NCI-H2081 treated with DMSO at 0.1 percent for 48 hours (cell line): Measurements from ENCODE around the gene UQCRH.
"Not testable (repeated sequence)": the region's sequence is repeated elsewhere in the genome, so short reads cannot be mapped to it uniquely, and the experiment has no call there.

Experiments
- DNase-seq: peaks from one replicate; lab custom pipeline; 2025; lab: John Stamatoyannopoulos, UW

UQCRH gene

DNA sequence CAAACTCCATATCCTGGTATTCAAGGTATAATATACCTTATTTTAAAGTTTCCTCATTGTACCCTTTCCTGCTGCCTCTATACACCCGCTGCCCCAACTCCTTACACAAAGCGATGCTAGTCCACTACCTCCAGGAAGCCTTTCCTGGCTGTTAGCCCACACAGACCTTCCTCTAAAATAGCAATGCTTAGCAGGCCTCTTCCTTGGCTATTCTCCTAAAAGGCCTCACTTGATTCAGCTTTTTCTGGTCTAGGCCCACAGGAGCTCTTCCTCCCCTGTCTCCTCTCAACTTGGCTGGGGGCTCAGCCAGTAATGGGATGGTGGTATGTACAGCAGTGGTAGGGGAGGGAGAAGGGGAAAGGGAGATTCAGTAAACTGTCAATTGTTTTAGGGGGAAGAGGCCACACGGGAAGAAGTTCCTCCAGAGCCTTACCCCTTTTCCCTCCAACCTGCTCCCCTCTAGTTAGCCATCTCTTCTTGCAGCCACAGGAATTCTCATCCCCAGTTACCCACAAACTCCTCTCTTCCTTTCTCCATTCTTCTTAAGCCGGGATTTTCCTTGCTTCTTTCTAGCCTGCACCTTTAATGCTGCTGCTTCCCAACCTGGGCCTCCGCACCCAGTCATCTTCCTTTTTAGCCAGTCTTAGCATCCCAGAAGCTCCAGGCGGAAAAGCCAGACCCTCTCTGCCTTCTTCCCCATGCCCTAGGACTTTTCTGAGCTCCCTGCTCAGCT is 2.7 kb upstream of the UQCRH start:
- DNase-seq, result no peak

DNA sequence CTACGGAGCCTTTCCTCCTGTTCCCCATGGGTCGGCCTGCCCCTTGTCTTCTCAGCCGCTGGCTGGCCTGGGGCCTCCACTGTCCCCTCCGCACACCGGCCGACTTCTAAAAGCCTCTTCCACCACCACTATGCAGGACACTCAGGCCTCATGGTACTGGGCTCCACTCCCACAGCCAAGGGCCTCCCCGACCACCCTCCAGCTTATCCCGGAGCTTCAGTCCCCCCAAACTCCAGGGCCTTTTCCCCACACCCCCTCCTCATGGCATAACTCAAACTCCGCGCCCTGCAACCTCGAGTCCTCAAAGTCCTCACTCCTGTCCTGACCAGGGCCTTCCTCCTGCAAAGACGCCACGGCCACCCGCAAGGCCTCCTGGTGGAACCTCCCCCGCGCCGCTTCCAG is 2.1 kb upstream of the UQCRH start:
- DNase-seq, result no peak

DNA sequence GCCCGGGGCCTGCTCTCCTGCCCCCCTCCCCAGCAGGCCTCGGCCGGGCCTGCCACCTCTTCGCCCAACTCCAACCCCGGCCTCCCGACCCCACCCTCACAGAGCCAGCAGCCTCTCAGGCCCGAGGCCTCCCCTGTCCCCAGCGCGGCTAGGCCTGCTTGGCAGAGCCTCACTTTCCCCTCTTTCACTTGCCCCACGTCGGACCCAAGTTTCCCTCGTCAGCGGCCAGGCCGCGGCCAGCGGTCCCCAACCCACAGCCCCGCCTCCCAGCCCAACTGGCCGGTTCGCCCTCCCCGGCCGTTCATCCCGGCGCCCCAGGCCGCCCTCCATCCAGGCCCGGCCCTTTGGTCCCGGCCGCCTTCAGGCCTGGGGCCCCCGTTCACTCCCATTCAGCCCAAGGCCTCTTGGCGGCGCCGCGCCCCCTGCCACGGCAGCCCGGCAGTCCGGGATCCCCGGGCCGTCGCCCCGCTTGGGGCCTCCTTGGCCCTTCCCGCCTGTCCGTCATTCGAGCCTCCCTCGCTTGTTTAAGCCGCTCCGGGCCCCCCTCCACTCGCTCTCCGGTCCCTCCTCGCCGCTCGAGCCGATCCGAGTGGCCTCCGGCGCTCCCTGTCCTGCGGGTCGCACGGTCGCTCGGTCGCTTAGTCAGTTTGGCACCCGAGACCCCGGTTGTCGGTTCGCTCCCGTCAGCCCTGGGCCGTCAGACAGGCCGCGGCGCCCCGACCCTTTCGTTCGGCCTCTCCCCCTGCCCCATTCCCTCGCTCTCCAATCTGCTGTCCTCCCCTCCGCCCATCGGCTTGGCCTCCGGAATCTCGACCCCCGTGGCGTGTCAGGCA is 1.5 kb upstream of the UQCRH start:
- DNase-seq, result no peak

DNA sequence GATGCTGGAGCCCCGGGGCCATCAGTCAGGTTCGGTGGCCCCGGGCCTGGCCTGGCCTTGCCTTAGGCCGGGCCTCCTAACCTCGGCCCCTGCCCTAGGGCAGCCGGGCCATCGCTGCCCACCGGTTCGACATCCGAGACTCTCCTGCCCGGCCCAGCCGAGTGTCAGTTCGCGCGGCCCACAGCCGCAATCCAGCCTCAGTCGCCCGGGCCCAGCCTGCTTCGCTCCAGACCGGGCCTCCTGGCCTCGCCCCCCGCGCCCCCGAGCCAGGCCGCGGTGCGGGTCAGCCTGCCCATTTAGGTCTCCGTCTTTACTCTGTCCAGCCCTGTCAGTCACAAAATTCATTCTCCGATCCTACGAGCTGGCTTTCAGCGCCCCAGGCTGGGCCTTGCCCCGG is 859 bp upstream of the UQCRH start:
- DNase-seq, result no peak

DNA sequence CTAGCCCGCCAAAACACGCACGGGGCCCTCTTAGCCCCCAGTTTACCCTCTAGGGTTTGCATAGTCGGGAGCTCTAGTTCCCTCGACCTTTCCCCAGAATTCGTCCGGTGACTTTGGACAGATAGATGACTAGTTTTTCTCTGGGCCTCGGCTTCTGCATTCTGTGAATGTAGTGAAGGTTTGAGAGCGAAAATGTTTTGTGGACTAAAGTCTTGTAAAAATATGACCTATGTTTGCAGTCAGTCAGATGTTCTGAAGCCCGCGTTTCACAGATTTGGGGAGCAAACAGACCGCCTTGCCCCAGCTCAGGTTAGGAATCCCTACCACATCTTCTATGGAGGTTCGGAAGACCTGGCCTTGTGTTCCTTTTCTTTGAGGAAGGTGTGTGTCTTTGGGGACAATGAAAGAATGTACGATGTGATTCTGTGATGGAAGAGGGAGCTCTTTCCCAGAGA is 401 bp downstream of the UQCRH start:
- no peak for DNase-seq

DNA sequence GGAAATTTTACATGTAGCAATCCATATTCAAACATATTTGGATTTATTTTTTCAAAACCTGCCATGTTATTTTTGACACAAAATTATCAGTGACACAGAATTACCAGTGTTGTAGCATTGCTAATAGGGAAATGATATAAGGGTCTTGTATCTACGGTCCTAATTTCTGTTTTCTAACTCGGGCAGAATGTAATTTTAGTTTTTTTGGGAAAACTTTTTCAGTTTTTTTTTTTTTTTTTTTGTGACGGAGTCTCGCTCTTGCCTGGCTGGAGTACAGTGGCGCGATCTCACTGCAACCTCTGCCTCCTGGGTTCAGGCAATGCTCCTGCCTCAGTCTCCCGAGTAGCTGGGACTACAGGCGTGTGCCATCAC is 2.6 kb downstream of the UQCRH start:
- no peak for DNase-seq

DNA sequence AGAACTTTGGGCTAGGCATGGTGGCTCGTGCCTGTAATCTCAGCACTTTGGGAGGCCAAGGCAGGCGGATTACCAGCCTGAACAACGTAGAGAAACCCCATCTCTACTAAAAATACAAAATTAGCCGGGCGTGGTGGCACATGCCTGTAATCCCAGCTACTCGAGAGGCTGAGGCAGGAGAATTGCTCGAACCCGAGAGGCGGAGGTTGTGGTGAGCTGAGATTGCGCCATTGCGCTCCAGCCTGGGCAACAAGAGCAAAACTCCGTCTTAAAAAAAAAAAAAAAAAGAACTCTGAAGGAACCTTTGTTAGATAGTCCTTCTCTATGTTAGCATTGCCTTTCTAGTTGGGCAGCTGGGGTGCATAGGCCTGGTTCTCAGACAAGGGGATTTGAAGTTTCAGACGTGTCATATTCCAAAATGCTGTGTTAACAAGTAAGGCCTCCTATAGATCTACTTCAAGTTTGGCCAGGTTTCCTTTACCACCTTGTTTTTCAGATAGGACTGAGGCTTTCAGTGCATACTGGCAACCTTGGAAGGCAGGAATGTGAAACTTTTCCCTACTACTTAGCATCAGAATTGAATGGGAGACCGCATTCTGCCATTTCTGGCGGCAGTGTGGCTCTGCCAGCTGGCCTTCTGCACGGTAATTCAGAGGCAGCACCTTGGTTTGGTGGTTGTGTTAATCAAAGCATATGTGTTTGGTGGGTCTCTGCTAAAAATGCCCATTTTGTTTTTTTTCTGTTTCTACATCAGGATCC is 6.1 kb downstream of the UQCRH start:
- DNase-seq, result no peak

DNA sequence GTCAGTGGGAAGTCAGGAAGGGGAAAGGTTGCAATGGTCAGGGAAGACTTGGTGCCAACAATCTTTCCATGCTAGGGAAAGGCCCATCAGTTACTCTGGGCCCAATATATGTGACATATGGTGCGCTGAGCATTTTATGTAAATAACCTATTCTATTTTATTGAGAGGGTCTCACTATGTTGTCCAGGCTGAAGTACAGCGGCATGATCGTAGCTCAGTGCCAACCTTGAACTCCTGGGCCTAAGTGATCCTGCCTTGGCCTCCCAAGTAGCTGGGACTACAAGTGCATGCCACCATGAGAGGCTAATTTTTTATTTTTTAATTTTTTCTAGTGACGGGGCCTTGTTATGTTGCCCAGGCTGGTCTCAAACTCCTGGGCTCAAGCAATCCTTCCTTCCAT is 6.8 kb downstream of the UQCRH start:
- DNase-seq, result no peak

DNA sequence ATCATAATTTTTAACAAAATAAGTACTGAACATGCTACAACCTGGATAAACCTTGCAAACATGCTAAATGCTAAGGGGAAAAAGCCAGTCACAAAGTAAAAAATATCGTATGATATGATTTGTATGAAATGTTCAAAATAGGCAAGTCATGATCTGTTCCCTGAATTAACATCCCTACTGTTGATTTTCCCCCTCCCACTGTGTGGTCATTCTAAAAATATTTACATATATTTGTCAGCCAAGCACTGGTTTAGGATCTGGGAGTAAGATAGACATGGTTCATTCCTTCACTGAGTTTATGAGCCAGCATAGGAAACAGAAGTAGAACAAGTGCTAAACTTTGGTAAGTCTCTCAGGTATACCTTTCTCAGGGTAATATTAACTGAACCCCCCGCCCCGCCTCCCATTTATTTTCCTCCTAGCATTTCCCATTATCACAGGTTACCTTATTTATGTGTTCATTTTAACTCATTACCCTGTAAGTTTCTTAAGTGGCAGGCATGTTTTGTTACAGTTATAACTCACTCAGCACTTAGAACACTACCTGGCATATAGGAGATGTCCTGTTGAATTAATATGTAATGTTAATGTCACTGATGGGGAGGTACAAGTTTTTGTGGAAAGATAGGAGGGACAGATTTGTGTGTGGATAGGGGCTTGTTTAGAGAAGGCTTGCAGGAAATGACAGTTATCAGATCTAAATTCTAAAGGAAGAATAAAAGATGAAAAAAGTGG is 12.3 kb downstream of the UQCRH start:
- no peak for DNase-seq

DNA sequence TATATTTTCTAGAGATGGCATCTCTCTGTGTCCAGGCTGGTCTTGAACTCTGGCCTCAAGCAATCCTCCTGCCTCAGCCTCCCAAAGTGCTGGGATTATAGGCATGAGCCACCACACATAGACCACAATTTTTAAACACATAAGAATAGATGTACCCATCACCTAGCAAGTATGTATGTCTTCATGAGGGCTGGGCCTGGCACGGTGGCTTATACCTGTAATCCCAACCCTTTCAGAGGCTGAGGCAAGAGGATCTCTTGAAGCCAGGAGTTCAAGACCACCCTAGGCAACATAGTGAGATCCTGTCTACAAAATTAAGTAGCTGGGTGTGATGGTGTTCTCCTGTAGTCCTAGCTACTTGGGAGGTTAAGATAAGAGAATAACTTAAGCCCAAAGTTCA is 13.8 kb downstream of the UQCRH start:
- no peak for DNase-seq

DNA sequence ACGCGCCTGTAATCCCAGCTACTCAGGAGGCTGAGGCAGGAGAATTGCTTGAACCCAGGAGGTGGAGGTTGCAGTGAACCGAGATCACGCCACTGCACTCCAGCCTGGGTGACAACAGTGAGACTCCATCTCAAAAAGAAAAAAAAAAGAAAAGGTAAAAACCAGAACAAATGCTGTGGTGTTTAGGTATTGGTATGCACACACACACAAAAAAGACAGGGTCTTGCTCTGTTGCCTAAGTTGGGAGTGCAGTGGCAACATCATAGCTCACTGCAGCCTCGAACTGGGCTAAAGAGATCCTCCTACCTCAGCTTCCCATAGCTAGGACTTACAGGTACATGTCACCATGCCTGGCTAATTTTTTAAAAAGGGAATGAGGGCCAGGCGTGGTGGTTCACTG is 15.8 kb downstream of the UQCRH start:
- DNase-seq, result not testable (repeated sequence)

DNA sequence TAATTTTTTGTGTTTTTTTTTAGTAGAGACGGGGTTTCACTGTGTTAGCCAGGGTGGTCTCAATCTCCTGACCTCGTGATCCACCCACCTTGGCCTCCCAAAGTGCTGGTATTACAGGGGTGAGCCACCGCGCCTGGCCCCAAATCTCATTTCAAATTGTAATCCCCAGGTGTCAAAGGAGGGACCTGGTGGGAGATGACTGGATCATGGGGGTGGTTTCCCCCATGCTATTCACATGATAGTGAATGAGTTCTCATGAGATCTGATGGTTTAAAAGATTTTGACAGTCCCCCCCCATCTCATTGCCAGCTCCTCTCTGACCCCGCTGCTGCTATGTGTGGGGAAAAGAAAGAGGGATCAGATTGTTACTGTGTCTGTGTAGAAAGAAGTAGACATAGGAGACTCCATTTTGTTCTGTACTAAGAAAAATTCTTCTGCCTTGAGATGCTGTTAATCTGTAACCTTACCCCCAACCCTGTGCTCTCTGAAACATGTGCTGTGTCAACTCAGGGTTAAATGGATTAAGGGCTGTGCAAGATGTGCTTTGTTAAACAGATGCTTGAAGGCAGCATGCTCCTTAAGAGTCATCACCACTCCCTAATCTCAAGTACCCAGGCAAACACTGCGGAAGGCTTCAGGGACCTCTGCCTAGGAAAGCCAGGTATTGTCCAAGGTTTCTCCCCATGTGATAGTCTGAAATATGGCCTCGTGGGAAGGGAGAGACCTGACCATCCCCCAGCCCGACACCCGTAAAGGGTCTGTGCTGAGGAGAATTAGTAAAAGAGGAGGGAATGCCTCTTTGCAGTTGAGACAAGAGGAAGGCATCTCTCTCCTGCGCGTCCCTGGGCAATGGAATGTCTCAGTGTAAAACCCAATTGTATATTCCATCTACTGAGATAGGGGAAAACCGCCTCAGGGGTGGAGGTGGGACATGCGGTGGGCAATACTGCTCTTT is 16.7 kb downstream of the UQCRH start:
- not testable (repeated sequence) for DNase-seq

DNA sequence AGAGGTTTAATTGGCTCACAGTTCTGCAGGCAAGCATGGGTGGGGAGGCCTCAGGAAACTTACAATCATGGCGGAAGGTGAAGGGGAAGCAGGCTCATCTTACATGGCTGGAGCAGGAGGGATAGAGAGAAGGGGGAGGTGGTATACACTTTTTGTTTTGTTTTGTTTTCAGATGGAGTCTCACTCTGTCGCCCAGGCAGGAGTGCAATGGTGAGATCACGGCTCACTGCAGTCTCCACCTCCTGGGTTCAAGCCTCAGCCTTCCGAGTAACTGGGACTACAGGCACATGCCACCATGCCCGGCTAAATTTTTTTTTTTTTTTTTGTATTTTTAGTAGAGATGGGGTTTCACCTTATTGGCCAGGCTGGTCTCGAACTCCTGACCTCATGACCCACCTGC is 18.7 kb downstream of the UQCRH start:
- not testable (repeated sequence) for DNase-seq

DNA sequence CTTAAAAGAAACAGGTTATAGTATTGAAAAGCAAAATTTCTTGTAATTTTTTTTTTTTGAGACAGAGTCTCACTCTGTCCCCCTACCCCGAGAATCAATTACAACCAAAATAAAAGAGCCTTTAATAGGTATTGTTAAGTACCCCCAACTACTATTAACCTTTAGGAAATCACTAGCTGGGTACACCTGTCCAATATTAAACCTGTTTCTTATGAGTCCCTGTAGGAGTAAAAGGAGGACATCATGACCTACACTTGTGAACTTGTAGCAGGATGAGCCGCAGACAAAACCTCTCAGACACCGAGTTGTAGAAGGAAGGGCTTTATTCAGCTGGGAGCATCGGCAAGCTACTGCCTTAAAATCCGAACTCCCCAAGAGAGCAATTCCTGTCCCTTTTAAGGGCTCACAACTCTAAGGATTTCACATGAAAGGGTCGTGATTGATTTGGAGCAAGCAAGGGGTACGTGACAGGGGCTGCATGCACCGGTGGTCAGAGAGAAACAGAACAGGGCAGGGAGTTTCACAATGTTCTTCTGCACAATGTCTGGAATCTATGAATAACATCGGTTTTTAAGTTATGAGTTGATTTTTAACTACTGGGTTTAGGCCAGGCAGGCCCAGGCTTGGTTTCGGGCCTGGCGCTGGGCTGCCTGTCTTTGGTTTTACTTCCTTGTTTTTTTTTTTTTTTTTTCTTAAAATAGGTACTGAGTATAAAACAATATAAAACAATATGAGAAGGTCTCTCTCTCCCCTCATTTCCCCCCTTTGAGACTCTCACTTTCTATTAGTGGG is 22.0 kb downstream of the UQCRH start:
- not testable (repeated sequence) for DNase-seq

DNA sequence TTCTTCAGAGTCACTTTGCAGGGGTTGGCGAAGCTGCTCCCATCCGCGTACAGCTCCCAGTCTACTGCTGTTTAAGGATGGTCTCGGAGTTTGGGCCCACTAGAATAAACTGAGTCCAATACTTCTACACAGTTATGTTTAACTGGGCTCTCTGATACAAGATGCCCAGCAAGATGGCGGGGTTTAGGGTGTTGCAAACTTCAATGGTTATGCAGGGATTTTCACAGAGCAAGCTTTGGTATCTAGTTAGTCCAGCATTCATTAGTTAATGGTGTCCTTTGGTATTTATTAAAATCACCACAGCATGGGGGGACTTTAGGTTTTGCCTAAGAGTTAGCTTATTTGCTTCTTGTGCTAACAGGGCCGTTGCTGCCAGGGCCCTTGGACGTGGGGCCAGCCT is 24.7 kb downstream of the UQCRH start:
- DNase-seq, result not testable (repeated sequence)

DNA sequence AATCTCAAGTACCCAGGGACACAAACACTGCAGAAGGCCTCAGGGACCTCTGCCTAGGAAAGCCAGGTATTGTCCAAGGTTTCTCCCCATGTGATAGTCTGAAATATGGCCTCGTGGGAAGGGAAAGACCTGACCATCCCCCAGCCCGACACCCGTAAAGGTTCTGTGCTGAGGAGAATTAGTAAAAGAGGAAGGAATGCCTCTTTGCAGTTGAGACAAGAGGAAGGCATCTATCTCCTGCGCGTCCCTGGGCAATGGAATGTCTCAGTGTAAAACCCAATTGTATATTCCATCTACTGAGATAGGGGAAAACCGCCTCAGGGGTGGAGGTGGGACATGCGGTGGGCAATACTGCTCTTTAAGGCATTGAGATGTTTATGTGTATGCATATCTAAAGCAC is 26.3 kb downstream of the UQCRH start:
- DNase-seq, result not testable (repeated sequence)

DNA sequence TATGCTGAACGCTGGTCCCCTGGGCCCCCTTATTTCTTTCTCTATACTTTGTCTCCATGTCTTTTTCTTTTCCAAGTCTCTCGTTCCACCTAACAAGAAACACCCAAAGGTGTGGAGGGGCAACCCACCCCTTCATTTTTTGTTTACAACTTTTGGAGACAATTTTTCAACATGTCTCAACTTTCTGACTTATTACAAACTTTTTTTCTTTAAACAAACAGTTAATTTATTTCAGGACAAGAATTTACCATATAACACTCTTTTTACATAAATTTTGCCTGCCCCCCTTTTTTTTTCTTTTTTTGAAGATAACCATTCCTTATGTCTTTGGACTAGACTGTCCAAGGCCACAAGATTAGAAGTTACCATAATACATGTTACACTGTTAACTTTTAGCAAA is 26.9 kb downstream of the UQCRH start:
- not testable (repeated sequence) for DNase-seq

DNA sequence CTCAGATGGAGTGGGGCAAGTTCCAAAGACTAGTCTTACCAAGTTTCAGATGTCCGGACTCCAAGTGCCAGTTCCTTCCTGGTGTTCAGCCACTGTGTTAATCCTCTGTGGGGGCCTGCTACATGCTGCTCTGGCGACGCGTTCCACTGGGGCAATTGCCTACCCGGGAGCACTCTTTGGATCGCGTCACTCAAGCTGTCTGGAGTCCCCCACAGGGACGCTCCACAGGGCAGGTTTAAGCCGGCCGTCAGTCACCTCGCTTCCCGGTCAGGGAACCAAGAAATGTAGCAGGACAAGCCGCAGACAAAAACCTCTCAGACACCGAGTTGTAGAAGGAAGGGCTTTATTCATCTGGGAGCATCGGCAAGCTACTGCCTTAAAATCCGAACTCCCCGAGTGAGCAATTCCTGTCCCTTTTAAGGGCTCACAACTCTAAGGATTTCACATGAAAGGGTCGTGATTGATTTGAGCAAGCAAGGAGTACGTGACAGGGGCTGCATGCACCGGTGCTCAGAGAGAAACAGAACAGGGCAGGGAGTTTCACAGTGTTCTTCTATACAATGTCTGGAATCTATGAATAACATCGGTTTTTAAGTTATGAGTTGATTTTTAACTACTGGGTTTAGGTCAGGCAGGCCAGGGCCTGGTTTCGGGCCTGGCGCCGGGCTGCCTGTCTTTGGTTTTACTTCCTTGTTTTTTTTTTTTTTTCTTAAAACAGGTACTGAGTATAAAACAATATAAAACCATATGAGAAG is 28.5 kb downstream of the UQCRH start:
- DNase-seq, result not testable (repeated sequence)
